MCF 10A (cell line): ENCODE results near the gene TXNDC16. TPM values are rescaled to one million over a fixed set of nuclear protein-coding genes. Genes with fewer than 3 reads are reported as not detected.

Experiments used
- BruUV-seq: library from RNA; stranded (reverse); fragments of 400-500 nt; replicated peaks from 2 replicates; lab custom pipeline; 2021; lab: Mats Ljungman, UMichigan
- CTCF ChIA-PET: fragments of 300-600 bp; sonication (Branson Sonifier 250); formaldehyde crosslinking; extraction: SDS; loops from one replicate; lab custom pipeline; 2021; ENCODE audit warnings: antibody characterized with exemption, inconsistent platforms; lab: Yijun Ruan, JAX
- POLR2A ChIA-PET: fragments of 300-600, 350-650 bp; sonication (Branson Sonifier 250); formaldehyde crosslinking; extraction: SDS; loops from one replicate; lab custom pipeline; 2020; ENCODE audit warnings: antibody characterized with exemption, inconsistent platforms; lab: Yijun Ruan, JAX
- DNase-seq: peaks from one replicate; pipeline ENCODE4 v3.0.0-alpha.2; 2018; ENCODE audit not compliant: unreplicated experiment
- H3K27ac Mint-ChIP-seq: one replicate; pipeline ENCODE4 v1.8.0; 2022; ENCODE audit warnings: mild to moderate bottlenecking, low read depth, mixed read lengths; ENCODE audit not compliant: unreplicated experiment
- H3K27me3 Mint-ChIP-seq: one replicate; pipeline ENCODE4 v1.8.0; 2022; ENCODE audit warnings: mixed read lengths; ENCODE audit not compliant: insufficient read depth, unreplicated experiment
- H3K36me3 Mint-ChIP-seq: one replicate; pipeline ENCODE4 v1.8.0; 2022; ENCODE audit warnings: mild to moderate bottlenecking, moderate library complexity, mixed read lengths; ENCODE audit not compliant: insufficient read depth, unreplicated experiment
- H3K4me1 Mint-ChIP-seq: one replicate; pipeline ENCODE4 v1.8.0; 2022; ENCODE audit warnings: mixed read lengths; ENCODE audit not compliant: insufficient read depth, unreplicated experiment
- H3K4me3 Mint-ChIP-seq: one replicate; pipeline ENCODE4 v1.8.0; 2022; ENCODE audit warnings: mild to moderate bottlenecking, moderate library complexity, mixed read lengths; ENCODE audit not compliant: unreplicated experiment
- H3K9me3 Mint-ChIP-seq: one replicate; pipeline ENCODE4 v1.8.0; 2022; ENCODE audit warnings: mixed read lengths; ENCODE audit not compliant: unreplicated experiment
- intact Hi-C: fragments of 100-400 bp; cut with micrococcal nuclease; formaldehyde crosslinking; loops from 2 replicates; pipeline ENCODE4 v1.14.1; 2022
- total RNA-seq: library from RNA; stranded (reverse); gene quantifications from 2 replicates; pipeline ENCODE4 v1.2.3, GENCODE V29; 2022
- TF ChIP-seq, protein P1 (sequence below): fragments of 200-600 bp; IDR thresholded peaks from one replicate; pipeline ENCODE4 v1.8.0; 2022; ENCODE audit warnings: antibody characterized with exemption, mild to moderate bottlenecking; ENCODE audit not compliant: unreplicated experiment

Gene TXNDC16
- total RNA-seq, 1 experiment from 2014 or later = 3.8 TPM

DNA sequence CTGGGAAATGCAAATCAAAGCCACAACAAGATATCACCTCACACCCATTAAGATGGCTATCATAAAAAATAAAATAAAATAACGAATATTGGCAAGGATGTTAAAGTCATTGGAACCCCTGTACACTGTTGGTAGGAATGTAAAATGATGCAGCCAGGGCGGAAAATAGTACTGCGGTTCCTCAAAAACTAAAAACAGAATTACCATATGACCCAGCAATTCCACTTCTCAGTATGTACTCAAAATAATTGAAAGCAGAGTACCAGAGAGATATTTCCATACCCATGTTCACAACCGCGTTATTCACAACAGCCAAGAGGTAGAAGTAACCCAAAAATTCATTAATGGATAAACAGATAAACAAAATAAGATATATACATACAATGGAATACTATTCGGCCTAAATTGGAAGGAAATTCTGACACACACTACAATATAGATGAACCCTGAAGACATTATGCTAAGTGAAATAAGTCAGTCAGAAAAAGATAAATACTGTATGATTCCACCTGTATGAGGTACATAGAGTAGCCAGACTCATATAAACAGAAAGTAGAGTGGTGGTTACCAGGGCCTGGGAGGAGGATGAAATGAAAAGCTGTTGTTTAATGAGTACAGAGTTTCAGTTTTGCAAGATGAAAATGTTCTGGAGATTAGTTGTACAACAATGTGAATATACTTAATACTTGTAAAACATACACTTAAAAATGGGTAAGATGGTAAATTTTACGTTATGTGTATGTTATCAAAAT lies 84.6 kb downstream of the TXNDC16 start:
- H3K4me1 Mint-ChIP-seq = no peaks in the 10 kb centered on the region
- no TSS peak for BruUV-seq
- TF ChIP-seq, protein P1, sequence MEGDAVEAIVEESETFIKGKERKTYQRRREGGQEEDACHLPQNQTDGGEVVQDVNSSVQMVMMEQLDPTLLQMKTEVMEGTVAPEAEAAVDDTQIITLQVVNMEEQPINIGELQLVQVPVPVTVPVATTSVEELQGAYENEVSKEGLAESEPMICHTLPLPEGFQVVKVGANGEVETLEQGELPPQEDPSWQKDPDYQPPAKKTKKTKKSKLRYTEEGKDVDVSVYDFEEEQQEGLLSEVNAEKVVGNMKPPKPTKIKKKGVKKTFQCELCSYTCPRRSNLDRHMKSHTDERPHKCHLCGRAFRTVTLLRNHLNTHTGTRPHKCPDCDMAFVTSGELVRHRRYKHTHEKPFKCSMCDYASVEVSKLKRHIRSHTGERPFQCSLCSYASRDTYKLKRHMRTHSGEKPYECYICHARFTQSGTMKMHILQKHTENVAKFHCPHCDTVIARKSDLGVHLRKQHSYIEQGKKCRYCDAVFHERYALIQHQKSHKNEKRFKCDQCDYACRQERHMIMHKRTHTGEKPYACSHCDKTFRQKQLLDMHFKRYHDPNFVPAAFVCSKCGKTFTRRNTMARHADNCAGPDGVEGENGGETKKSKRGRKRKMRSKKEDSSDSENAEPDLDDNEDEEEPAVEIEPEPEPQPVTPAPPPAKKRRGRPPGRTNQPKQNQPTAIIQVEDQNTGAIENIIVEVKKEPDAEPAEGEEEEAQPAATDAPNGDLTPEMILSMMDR = no peak
- H3K27ac Mint-ChIP-seq = no peak overlapping the region
- intact Hi-C loops = no loop called here
- CTCF ChIA-PET = interaction anchor here (0.8 to 1.8 kb wide), 2 partner anchors 168 to 900 kb away, joined by 4 to 15 read pairs; no protein-coding TSS in a partner anchor
- H3K9me3 Mint-ChIP-seq = no peaks in the 10 kb centered on the region
- H3K27me3 Mint-ChIP-seq = no peaks in the 10 kb centered on the region
- H3K36me3 Mint-ChIP-seq = no peaks in the 10 kb centered on the region
- no peak overlapping the region for H3K4me3 Mint-ChIP-seq
- POLR2A ChIA-PET = interaction anchor here (0.7 to 0.9 kb wide), 2 partner anchors 9 to 22 kb away, joined by 3 read pairs; no protein-coding TSS in a partner anchor
- DNase-seq = no peak

DNA sequence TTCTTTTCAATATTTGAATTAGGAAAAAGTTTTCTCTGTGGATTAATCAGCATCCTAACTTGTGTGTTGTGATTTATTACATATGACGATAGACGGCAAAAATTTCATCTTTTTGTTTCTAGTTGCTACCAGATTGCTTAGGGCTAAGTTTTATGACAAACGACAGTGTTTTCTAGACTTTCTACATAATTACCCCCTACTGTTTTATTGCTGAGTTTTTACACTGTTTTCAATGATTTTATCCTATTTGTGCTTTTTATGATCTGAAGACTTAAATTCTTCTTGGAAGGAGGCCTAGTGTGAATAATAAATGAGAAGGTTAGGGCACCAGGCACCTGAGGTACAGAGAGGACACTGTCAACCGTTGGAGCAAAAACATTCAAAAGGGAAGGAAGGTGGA lies 88.1 kb downstream of the TXNDC16 start:
- BruUV-seq = no TSS peak

DNA sequence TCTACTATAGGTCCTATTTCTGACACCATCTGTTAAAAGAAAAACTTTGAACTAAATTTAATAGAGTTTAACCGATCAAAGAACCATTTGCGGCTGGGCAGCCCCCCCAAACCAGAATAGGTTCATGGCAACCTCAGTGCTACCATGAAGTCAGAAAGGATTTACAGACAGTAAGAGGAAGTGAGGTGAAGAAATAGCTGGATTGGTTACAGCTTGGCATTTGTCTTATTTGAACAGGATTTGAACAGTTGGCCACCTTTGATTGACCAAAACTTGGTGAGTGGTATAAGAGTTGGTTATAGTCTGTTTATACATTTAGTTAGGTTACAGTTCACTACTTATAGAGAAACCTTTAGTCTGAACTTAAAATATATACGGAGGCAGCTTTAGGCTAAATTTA lies 88.9 kb downstream of the TXNDC16 start:
- Mint-ChIP-seq H3K4me3 (no peak overlapping the region), H3K4me1 (peaks cover 15% of the 10 kb centered on the region), H3K27ac (no peak overlapping the region), H3K27me3 (no peaks in the 10 kb centered on the region), H3K36me3 (no peaks in the 10 kb centered on the region), H3K9me3 (no peaks in the 10 kb centered on the region)
- no TSS peak for BruUV-seq
- no peak for DNase-seq
- TF ChIP-seq, protein P1 = no peak
- intact Hi-C loops = no loop called here
- ChIA-PET POLR2A (no interaction called here), CTCF (interaction anchor here (1.1 to 1.2 kb wide), 2 partner anchors 93 to 163 kb away, joined by 3 to 5 read pairs; no protein-coding TSS in a partner anchor)

More for the DNA sequence above, 88.1 kb downstream of the TXNDC16 start:
- TF ChIP-seq, protein P1 = no peak
- Mint-ChIP-seq H3K9me3 (no peaks in the 10 kb centered on the region), H3K4me1 (peaks cover 7% of the 10 kb centered on the region), H3K4me3 (no peak overlapping the region), H3K27ac (no peak overlapping the region), H3K36me3 (no peaks in the 10 kb centered on the region), H3K27me3 (no peaks in the 10 kb centered on the region)
- no peak for DNase-seq
- ChIA-PET POLR2A (no interaction called here), CTCF (no interaction called here)
- intact Hi-C loops = no loop called here

DNA sequence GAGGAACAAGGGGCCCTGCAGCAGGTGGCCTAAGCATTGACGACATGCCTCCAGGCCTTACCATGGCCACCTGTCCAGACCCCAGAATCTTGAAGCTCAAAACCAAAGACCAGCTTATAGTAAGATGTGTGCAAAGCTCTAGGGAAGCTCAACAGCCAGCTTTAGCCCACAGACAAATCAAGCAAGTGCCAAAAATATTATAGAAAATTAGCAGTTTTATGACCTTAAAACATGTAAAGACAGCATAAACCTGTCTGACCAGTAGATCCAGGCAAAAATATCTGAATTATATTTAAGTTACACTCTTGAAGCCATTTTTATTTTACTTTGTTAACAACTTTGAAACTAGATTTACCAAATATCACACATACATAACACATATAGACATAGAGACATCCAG lies 90.6 kb downstream of the TXNDC16 start:
- H3K27ac Mint-ChIP-seq = no peak overlapping the region
- ChIA-PET CTCF (interaction anchor here (0.7 kb wide), 1 partner anchor 173 kb away, joined by 3 read pairs; no protein-coding TSS in a partner anchor), POLR2A (interaction anchor here (0.8 to 1.1 kb wide), 2 partner anchors 245 to 457 kb away, joined by 5 to 6 read pairs; partner anchors contain the start of gene PSMC6)
- H3K4me3 Mint-ChIP-seq = no peak overlapping the region
- intact Hi-C loops = no loop called here
- no peaks in the 10 kb centered on the region for H3K27me3 Mint-ChIP-seq
- no TSS peak for BruUV-seq
- DNase-seq = no peak
- TF ChIP-seq, protein P1 = no peak
- H3K9me3 Mint-ChIP-seq = no peaks in the 10 kb centered on the region
- H3K4me1 Mint-ChIP-seq = peaks cover 19% of the 10 kb centered on the region
- H3K36me3 Mint-ChIP-seq = no peaks in the 10 kb centered on the region
